Measurements from ENCODE around the gene SUSD2. TPM values are rescaled to one million over a fixed set of nuclear protein-coding genes. Genes with fewer than 3 reads are reported as not detected.

The SUSD2 gene
- total RNA-seq, 1 donor = 0.72 TPM

DNA sequence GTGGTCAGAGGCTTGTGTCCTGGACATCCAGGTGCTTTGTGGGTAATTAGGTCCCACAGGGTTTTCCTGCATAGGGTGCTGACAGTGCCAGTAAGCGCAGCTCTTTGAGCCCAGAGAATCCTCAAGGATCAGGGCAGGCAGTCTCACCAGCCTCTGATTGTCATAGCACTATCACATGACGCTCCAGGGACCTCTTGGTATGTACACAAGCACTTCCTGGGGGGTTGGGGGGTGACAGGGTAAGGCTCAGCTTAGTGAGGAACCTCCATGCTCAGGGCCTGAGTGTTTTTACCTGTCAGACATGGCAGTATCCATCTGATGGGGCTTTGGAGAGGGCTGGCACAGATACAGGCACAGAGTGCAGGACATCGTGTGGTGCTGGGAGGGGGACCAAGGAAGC lies 27.9 kb upstream of the SUSD2 start:
- H3K27ac ChIP-seq (ENCODE audit: low read depth, low read length) = no peak overlapping the region
- no peaks in the 10 kb centered on the region for H3K27me3 ChIP-seq (ENCODE audit: insufficient read depth, low read length)
- TF ChIP-seq, protein P1, sequence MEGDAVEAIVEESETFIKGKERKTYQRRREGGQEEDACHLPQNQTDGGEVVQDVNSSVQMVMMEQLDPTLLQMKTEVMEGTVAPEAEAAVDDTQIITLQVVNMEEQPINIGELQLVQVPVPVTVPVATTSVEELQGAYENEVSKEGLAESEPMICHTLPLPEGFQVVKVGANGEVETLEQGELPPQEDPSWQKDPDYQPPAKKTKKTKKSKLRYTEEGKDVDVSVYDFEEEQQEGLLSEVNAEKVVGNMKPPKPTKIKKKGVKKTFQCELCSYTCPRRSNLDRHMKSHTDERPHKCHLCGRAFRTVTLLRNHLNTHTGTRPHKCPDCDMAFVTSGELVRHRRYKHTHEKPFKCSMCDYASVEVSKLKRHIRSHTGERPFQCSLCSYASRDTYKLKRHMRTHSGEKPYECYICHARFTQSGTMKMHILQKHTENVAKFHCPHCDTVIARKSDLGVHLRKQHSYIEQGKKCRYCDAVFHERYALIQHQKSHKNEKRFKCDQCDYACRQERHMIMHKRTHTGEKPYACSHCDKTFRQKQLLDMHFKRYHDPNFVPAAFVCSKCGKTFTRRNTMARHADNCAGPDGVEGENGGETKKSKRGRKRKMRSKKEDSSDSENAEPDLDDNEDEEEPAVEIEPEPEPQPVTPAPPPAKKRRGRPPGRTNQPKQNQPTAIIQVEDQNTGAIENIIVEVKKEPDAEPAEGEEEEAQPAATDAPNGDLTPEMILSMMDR (IDR thresholded peaks at IDR 0.05; ENCODE audit: extremely low read depth, low read depth, low read length) = no peak
- no peak for DNase-seq (ENCODE audit: insufficient read length, low spot score, missing footprints)
- no peak overlapping the region for H2AFZ ChIP-seq (ENCODE audit: low read length)
- H3K79me2 ChIP-seq (ENCODE audit: insufficient read depth, low read length) = peaks cover 19% of the 10 kb centered on the region
- peaks cover 17% of the 10 kb centered on the region for H4K20me1 ChIP-seq (ENCODE audit: insufficient read depth, low read length)
- peaks cover 4% of the 10 kb centered on the region for H3K36me3 ChIP-seq (ENCODE audit: insufficient read depth, low read length)
- H3K4me3 ChIP-seq (ENCODE audit: insufficient read depth, low read length) = no peak overlapping the region
- H3K4me1 ChIP-seq (ENCODE audit: insufficient read depth, low read length) = peaks cover 35% of the 10 kb centered on the region
- no peak overlapping the region for H3K4me2 ChIP-seq (ENCODE audit: insufficient read depth, low read length)
- H3K9me3 ChIP-seq (ENCODE audit: low read depth, low read length) = no peaks in the 10 kb centered on the region

DNA sequence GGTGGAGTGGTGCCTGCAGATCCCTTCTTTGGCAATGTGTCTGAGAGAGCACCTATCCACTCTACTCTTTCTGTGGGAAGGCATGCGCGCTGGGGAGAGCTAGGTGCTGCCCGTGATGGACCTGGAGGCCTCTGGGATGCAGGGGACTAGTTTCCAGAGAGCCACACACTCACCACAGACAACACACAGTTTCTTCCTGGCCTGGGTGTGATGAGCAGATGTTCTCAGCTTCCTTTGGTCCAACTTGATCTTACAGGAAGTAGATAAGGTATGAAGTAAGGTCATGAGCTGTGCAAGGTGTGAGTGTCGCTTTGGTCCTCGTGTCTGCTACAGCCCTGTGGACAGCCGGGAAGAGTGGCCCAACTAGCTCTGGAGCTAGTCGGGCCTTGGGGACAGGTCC lies 27.3 kb upstream of the SUSD2 start:
- Histone ChIP-seq H3K4me1 (ENCODE audit: insufficient read depth, low read length) (peaks cover 35% of the 10 kb centered on the region), H3K27ac (ENCODE audit: low read depth, low read length) (no peak overlapping the region), H2AFZ (ENCODE audit: low read length) (no peak overlapping the region)

DNA sequence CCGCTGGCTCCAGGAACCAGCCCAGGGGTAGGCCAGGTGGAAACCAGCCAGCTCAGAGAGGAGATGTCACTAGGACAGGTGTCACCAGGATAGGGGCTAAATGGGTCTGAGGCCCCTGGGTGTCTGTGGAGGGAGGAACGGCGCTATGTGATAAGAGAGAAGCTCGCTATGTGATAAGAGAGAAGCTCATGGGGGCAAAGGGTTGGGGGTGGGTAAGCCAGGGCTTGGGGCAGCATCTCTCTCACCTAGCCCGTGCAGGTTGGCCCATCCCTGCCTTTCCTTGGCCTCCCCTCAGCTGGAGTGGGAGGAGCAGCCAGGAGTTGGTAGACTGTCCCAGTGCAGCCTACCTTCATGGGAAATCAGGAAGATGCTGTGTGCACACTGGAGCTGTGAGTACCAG lies 26.5 kb upstream of the SUSD2 start:
- no peaks in the 10 kb centered on the region for H3K36me3 ChIP-seq (ENCODE audit: insufficient read depth, low read length)
- H3K9me3 ChIP-seq (ENCODE audit: low read depth, low read length) = no peaks in the 10 kb centered on the region
- H3K79me2 ChIP-seq (ENCODE audit: insufficient read depth, low read length) = peaks cover 30% of the 10 kb centered on the region
- no peaks in the 10 kb centered on the region for H3K27me3 ChIP-seq (ENCODE audit: insufficient read depth, low read length)
- H4K20me1 ChIP-seq (ENCODE audit: insufficient read depth, low read length) = peaks cover 30% of the 10 kb centered on the region
- H3K4me1 ChIP-seq (ENCODE audit: insufficient read depth, low read length) = peaks cover 35% of the 10 kb centered on the region
- H3K4me3 ChIP-seq (ENCODE audit: insufficient read depth, low read length) = no peak overlapping the region
- TF ChIP-seq, protein P1 (IDR thresholded peaks at IDR 0.05; ENCODE audit: extremely low read depth, low read depth, low read length) = no peak
- no peak overlapping the region for H2AFZ ChIP-seq (ENCODE audit: low read length)
- H3K27ac ChIP-seq (ENCODE audit: low read depth, low read length) = no peak overlapping the region
- no peak overlapping the region for H3K4me2 ChIP-seq (ENCODE audit: insufficient read depth, low read length)
- no peak for DNase-seq (ENCODE audit: insufficient read length, low spot score, missing footprints)

More for the DNA sequence above, 27.3 kb upstream of the SUSD2 start:
- H3K79me2 ChIP-seq (ENCODE audit: insufficient read depth, low read length) = peaks cover 25% of the 10 kb centered on the region
- no peaks in the 10 kb centered on the region for H3K27me3 ChIP-seq (ENCODE audit: insufficient read depth, low read length)
- no peak overlapping the region for H3K4me3 ChIP-seq (ENCODE audit: insufficient read depth, low read length)
- TF ChIP-seq, protein P1 (IDR thresholded peaks at IDR 0.05; ENCODE audit: extremely low read depth, low read depth, low read length) = no peak
- peaks cover 3% of the 10 kb centered on the region for H3K36me3 ChIP-seq (ENCODE audit: insufficient read depth, low read length)
- no peak overlapping the region for H3K4me2 ChIP-seq (ENCODE audit: insufficient read depth, low read length)
- no peak for DNase-seq (ENCODE audit: insufficient read length, low spot score, missing footprints)
- no peaks in the 10 kb centered on the region for H3K9me3 ChIP-seq (ENCODE audit: low read depth, low read length)
- peaks cover 23% of the 10 kb centered on the region for H4K20me1 ChIP-seq (ENCODE audit: insufficient read depth, low read length)

DNA sequence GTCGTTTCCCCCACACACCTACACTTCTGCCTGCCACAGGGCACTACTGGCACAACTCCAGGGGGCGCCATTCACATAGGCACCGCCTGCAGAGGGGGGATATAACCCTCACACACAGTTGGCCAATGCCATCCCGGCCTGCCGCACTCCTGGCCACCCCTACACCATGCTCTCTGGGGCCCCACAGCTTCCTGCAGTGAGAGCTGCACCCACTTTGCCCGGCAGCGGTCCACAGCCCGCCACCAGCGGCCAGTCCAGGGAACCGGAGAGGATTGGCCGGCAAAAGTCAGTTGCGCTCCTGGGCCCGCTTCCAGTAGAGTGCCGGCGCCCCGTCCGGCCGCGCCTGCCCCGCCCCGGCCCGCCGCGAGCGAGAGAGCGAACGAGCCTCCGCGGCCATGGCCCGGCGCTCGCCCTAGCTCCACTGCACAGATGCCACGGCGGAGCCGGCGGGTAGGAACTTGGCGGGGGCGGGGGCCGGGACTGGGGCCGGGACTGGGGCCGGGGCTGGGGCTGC lies 25.6 kb upstream of the SUSD2 start:
- peak; percentile 97 for DNase-seq (ENCODE audit: insufficient read length, low spot score, missing footprints)
- TF ChIP-seq, protein P1 (IDR thresholded peaks at IDR 0.05; ENCODE audit: extremely low read depth, low read depth, low read length) = peak; percentile 49
- Histone ChIP-seq H3K27ac (ENCODE audit: low read depth, low read length) (no peak overlapping the region), H3K79me2 (ENCODE audit: insufficient read depth, low read length) (peaks cover 38% of the 10 kb centered on the region), H3K4me1 (ENCODE audit: insufficient read depth, low read length) (peaks cover 35% of the 10 kb centered on the region), H3K4me2 (ENCODE audit: insufficient read depth, low read length) (peak overlapping the region; percentile 98), H3K4me3 (ENCODE audit: insufficient read depth, low read length) (peak overlapping the region; percentile 97), H2AFZ (ENCODE audit: low read length) (no peak overlapping the region), H3K9me3 (ENCODE audit: low read depth, low read length) (no peaks in the 10 kb centered on the region), H3K27me3 (ENCODE audit: insufficient read depth, low read length) (no peaks in the 10 kb centered on the region), H4K20me1 (ENCODE audit: insufficient read depth, low read length) (peaks cover 37% of the 10 kb centered on the region), H3K36me3 (ENCODE audit: insufficient read depth, low read length) (peaks cover 5% of the 10 kb centered on the region)

Data from osteoblast (primary cell).